ENCODE data around the gene VANGL1.

VANGL1 gene

GRCh38 chr1:115713906-115714305 lies 72.1 kb downstream of the VANGL1 start:
- Histone ChIP-seq H3K4me3 (ENCODE audit: low read depth in 1 of 2, low read length in 2 of 2) (no peak overlapping the region), H3K9me3 (ENCODE audit: control insufficient read depth in 1 of 2, low read length in 2 of 2) (no peaks in the 10 kb centered on the region), H3K27me3 (ENCODE audit: control insufficient read depth in 1 of 2, insufficient read depth in 2 of 2, low read length in 2 of 2) (peaks cover 0 to 6% of the 10 kb centered on the region in 2 donors), H3K9ac (ENCODE audit: low read depth in 1 of 2, low read length in 2 of 2) (no peak overlapping the region), H3K27ac (ENCODE audit: low read depth, low read length) (no peak overlapping the region), H3K4me1 (ENCODE audit: control insufficient read depth in 1 of 2, insufficient read depth in 2 of 2, low read length in 2 of 2) (no peaks in the 10 kb centered on the region), H3K36me3 (ENCODE audit: control insufficient read depth in 1 of 2, insufficient read depth in 2 of 2, low read length in 2 of 2) (no peaks in the 10 kb centered on the region)

- no peak overlapping the region for H3K27ac ChIP-seq (ENCODE audit: low read depth, low read length)
- no peak overlapping the region for H3K4me3 ChIP-seq (ENCODE audit: low read depth in 1 of 2, low read length in 2 of 2)
- no peaks in the 10 kb centered on the region for H3K36me3 ChIP-seq (ENCODE audit: control insufficient read depth in 1 of 2, insufficient read depth in 2 of 2, low read length in 2 of 2)
- H3K9me3 ChIP-seq (ENCODE audit: control insufficient read depth in 1 of 2, low read length in 2 of 2), result no peaks in the 10 kb centered on the region
- no peaks in the 10 kb centered on the region for H3K4me1 ChIP-seq (ENCODE audit: control insufficient read depth in 1 of 2, insufficient read depth in 2 of 2, low read length in 2 of 2)
- H3K9ac ChIP-seq (ENCODE audit: low read depth in 1 of 2, low read length in 2 of 2), result no peak overlapping the region
- H3K27me3 ChIP-seq (ENCODE audit: control insufficient read depth in 1 of 2, insufficient read depth in 2 of 2, low read length in 2 of 2), result peaks cover 0 to 6% of the 10 kb centered on the region in 2 donors
Measured at GRCh38 chr1:115714572-115715141, 72.9 kb downstream of the VANGL1 start.

- H3K27ac ChIP-seq (ENCODE audit: low read depth, low read length), result no peak overlapping the region
- H3K9me3 ChIP-seq (ENCODE audit: control insufficient read depth in 1 of 2, low read length in 2 of 2), result no peaks in the 10 kb centered on the region
- H3K4me1 ChIP-seq (ENCODE audit: control insufficient read depth in 1 of 2, insufficient read depth in 2 of 2, low read length in 2 of 2), result no peaks in the 10 kb centered on the region
- no peak overlapping the region for H3K4me3 ChIP-seq (ENCODE audit: low read depth in 1 of 2, low read length in 2 of 2)
- peaks cover 0 to 2% of the 10 kb centered on the region in 2 donors for H3K27me3 ChIP-seq (ENCODE audit: control insufficient read depth in 1 of 2, insufficient read depth in 2 of 2, low read length in 2 of 2)
- no peaks in the 10 kb centered on the region for H3K36me3 ChIP-seq (ENCODE audit: control insufficient read depth in 1 of 2, insufficient read depth in 2 of 2, low read length in 2 of 2)
- H3K9ac ChIP-seq (ENCODE audit: low read depth in 1 of 2, low read length in 2 of 2), result no peak overlapping the region
Measured at GRCh38 chr1:115717541-115717940, 75.8 kb downstream of the VANGL1 start.

GRCh38 chr1:115718011-115718754 lies 76.4 kb downstream of the VANGL1 start:
- H3K27ac ChIP-seq (ENCODE audit: low read depth, low read length), result no peak overlapping the region
- H3K9ac ChIP-seq (ENCODE audit: low read depth in 1 of 2, low read length in 2 of 2), result no peak overlapping the region
- H3K36me3 ChIP-seq (ENCODE audit: control insufficient read depth in 1 of 2, insufficient read depth in 2 of 2, low read length in 2 of 2), result no peaks in the 10 kb centered on the region
- H3K9me3 ChIP-seq (ENCODE audit: control insufficient read depth in 1 of 2, low read length in 2 of 2), result no peaks in the 10 kb centered on the region
- no peaks in the 10 kb centered on the region for H3K4me1 ChIP-seq (ENCODE audit: control insufficient read depth in 1 of 2, insufficient read depth in 2 of 2, low read length in 2 of 2)
- no peak overlapping the region for H3K4me3 ChIP-seq (ENCODE audit: low read depth in 1 of 2, low read length in 2 of 2)
- H3K27me3 ChIP-seq (ENCODE audit: control insufficient read depth in 1 of 2, insufficient read depth in 2 of 2, low read length in 2 of 2), result peaks cover 0 to 2% of the 10 kb centered on the region in 2 donors

- H3K9me3 ChIP-seq (ENCODE audit: control insufficient read depth in 1 of 2, low read length in 2 of 2), result no peaks in the 10 kb centered on the region
- no peak overlapping the region for H3K9ac ChIP-seq (ENCODE audit: low read depth in 1 of 2, low read length in 2 of 2)
- no peaks in the 10 kb centered on the region for H3K36me3 ChIP-seq (ENCODE audit: control insufficient read depth in 1 of 2, insufficient read depth in 2 of 2, low read length in 2 of 2)
- no peaks in the 10 kb centered on the region for H3K27me3 ChIP-seq (ENCODE audit: control insufficient read depth in 1 of 2, insufficient read depth in 2 of 2, low read length in 2 of 2)
- no peak overlapping the region for H3K27ac ChIP-seq (ENCODE audit: low read depth, low read length)
- H3K4me1 ChIP-seq (ENCODE audit: control insufficient read depth in 1 of 2, insufficient read depth in 2 of 2, low read length in 2 of 2), result no peaks in the 10 kb centered on the region
- H3K4me3 ChIP-seq (ENCODE audit: low read depth in 1 of 2, low read length in 2 of 2), result no peak overlapping the region
Measured at GRCh38 chr1:115719285-115719684, 77.5 kb downstream of the VANGL1 start.

- no peak overlapping the region for H3K4me3 ChIP-seq (ENCODE audit: low read depth in 1 of 2, low read length in 2 of 2)
- no peak overlapping the region for H3K9ac ChIP-seq (ENCODE audit: low read depth in 1 of 2, low read length in 2 of 2)
- no peaks in the 10 kb centered on the region for H3K36me3 ChIP-seq (ENCODE audit: control insufficient read depth in 1 of 2, insufficient read depth in 2 of 2, low read length in 2 of 2)
- H3K9me3 ChIP-seq (ENCODE audit: control insufficient read depth in 1 of 2, low read length in 2 of 2), result no peaks in the 10 kb centered on the region
- no peak overlapping the region for H3K27ac ChIP-seq (ENCODE audit: low read depth, low read length)
- H3K4me1 ChIP-seq (ENCODE audit: control insufficient read depth in 1 of 2, insufficient read depth in 2 of 2, low read length in 2 of 2), result no peaks in the 10 kb centered on the region
- H3K27me3 ChIP-seq (ENCODE audit: control insufficient read depth in 1 of 2, insufficient read depth in 2 of 2, low read length in 2 of 2), result no peaks in the 10 kb centered on the region
Measured at GRCh38 chr1:115722221-115722620, 80.5 kb downstream of the VANGL1 start.

GRCh38 chr1:115723756-115724155 lies 82.0 kb downstream of the VANGL1 start:
- Histone ChIP-seq H3K27me3 (ENCODE audit: control insufficient read depth in 1 of 2, insufficient read depth in 2 of 2, low read length in 2 of 2) (no peaks in the 10 kb centered on the region), H3K27ac (ENCODE audit: low read depth, low read length) (no peak overlapping the region)

GRCh38 chr1:115725600-115725999 lies 83.8 kb downstream of the VANGL1 start:
- Histone ChIP-seq H3K27me3 (ENCODE audit: control insufficient read depth in 1 of 2, insufficient read depth in 2 of 2, low read length in 2 of 2) (no peaks in the 10 kb centered on the region), H3K27ac (ENCODE audit: low read depth, low read length) (no peak overlapping the region), H3K36me3 (ENCODE audit: control insufficient read depth in 1 of 2, insufficient read depth in 2 of 2, low read length in 2 of 2) (no peaks in the 10 kb centered on the region), H3K9ac (ENCODE audit: low read depth in 1 of 2, low read length in 2 of 2) (no peak overlapping the region), H3K4me3 (ENCODE audit: low read depth in 1 of 2, low read length in 2 of 2) (no peak overlapping the region), H3K9me3 (ENCODE audit: control insufficient read depth in 1 of 2, low read length in 2 of 2) (no peaks in the 10 kb centered on the region), H3K4me1 (ENCODE audit: control insufficient read depth in 1 of 2, insufficient read depth in 2 of 2, low read length in 2 of 2) (no peaks in the 10 kb centered on the region)

More at GRCh38 chr1:115723756-115724155, 82.0 kb downstream of the VANGL1 start:
- Histone ChIP-seq H3K4me1 (ENCODE audit: control insufficient read depth in 1 of 2, insufficient read depth in 2 of 2, low read length in 2 of 2) (no peaks in the 10 kb centered on the region), H3K9me3 (ENCODE audit: control insufficient read depth in 1 of 2, low read length in 2 of 2) (no peaks in the 10 kb centered on the region), H3K4me3 (ENCODE audit: low read depth in 1 of 2, low read length in 2 of 2) (no peak overlapping the region), H3K36me3 (ENCODE audit: control insufficient read depth in 1 of 2, insufficient read depth in 2 of 2, low read length in 2 of 2) (no peaks in the 10 kb centered on the region), H3K9ac (ENCODE audit: low read depth in 1 of 2, low read length in 2 of 2) (no peak overlapping the region)

GRCh38 chr1:115726161-115726560 lies 84.4 kb downstream of the VANGL1 start:
- Histone ChIP-seq H3K4me3 (ENCODE audit: low read depth in 1 of 2, low read length in 2 of 2) (no peak overlapping the region), H3K4me1 (ENCODE audit: control insufficient read depth in 1 of 2, insufficient read depth in 2 of 2, low read length in 2 of 2) (no peaks in the 10 kb centered on the region), H3K9ac (ENCODE audit: low read depth in 1 of 2, low read length in 2 of 2) (no peak overlapping the region), H3K9me3 (ENCODE audit: control insufficient read depth in 1 of 2, low read length in 2 of 2) (no peaks in the 10 kb centered on the region), H3K36me3 (ENCODE audit: control insufficient read depth in 1 of 2, insufficient read depth in 2 of 2, low read length in 2 of 2) (no peaks in the 10 kb centered on the region), H3K27ac (ENCODE audit: low read depth, low read length) (peak overlapping the region; percentile 15), H3K27me3 (ENCODE audit: control insufficient read depth in 1 of 2, insufficient read depth in 2 of 2, low read length in 2 of 2) (no peaks in the 10 kb centered on the region)

GRCh38 chr1:115726570-115726969 lies 84.8 kb downstream of the VANGL1 start:
- H3K27ac ChIP-seq (ENCODE audit: low read depth, low read length), result no peak overlapping the region

More at GRCh38 chr1:115726570-115726969, 84.8 kb downstream of the VANGL1 start:
- no peaks in the 10 kb centered on the region for H3K36me3 ChIP-seq (ENCODE audit: control insufficient read depth in 1 of 2, insufficient read depth in 2 of 2, low read length in 2 of 2)
- no peaks in the 10 kb centered on the region for H3K27me3 ChIP-seq (ENCODE audit: control insufficient read depth in 1 of 2, insufficient read depth in 2 of 2, low read length in 2 of 2)
- no peak overlapping the region for H3K9ac ChIP-seq (ENCODE audit: low read depth in 1 of 2, low read length in 2 of 2)
- no peaks in the 10 kb centered on the region for H3K9me3 ChIP-seq (ENCODE audit: control insufficient read depth in 1 of 2, low read length in 2 of 2)
- no peaks in the 10 kb centered on the region for H3K4me1 ChIP-seq (ENCODE audit: control insufficient read depth in 1 of 2, insufficient read depth in 2 of 2, low read length in 2 of 2)
- no peak overlapping the region for H3K4me3 ChIP-seq (ENCODE audit: low read depth in 1 of 2, low read length in 2 of 2)
